CD4-positive, alpha-beta T cell treated with Interleukin-1 beta for 1 hour (primary cell): ENCODE results near the gene CAD.

Experiments used
- DNase-seq, 2 donors: peaks; one replicate each; pipeline ENCODE4 v3.0.0-alpha.2; 2020 to 2022

Gene CAD

GRCh38 chr2:27284996-27285395, 67.8 kb downstream of the CAD start:
- DNase-seq, result no peak

- no peak for DNase-seq
Measured at GRCh38 chr2:27285481-27285880, 68.3 kb downstream of the CAD start.

- no peak for DNase-seq
Measured at GRCh38 chr2:27288610-27289009, 71.4 kb downstream of the CAD start.

GRCh38 chr2:27290549-27290948, 73.4 kb downstream of the CAD start:
- no peak for DNase-seq

- no peak for DNase-seq
Measured at GRCh38 chr2:27291865-27292264, 74.7 kb downstream of the CAD start.
